HCT116 (cell line): ENCODE data around the gene CSNK2B. TPM values are rescaled to one million over a fixed set of nuclear protein-coding genes. Genes with fewer than 3 reads are reported as not detected.
A peak's percentile ranks its signal among the peaks of the same experiment; 100 is the strongest.

ENCODE experiments used
- ATAC-seq: fragments of 200-7000 bp; cut with Tn5 transposase; 2 replicates; pipeline ENCODE4 v1.9.1; 2020; ENCODE audit warnings: mild to moderate bottlenecking, moderate library complexity
- BruUV-seq: library from RNA; stranded (reverse); fragments of 400-500 nt; replicated peaks from 2 replicates; lab custom pipeline; 2021; lab: Mats Ljungman, UMichigan
- CTCF ChIA-PET: fragments of 300-600 bp; sonication (Branson Sonifier 250); formaldehyde crosslinking; loops from one replicate; lab custom pipeline; 2021; ENCODE audit warnings: antibody characterized with exemption; lab: Charles Lee
- POLR2A ChIA-PET: fragments of 300-600, 350-600 bp; sonication (Branson Sonifier 250); formaldehyde crosslinking; loops from one replicate; lab custom pipeline; 2021; ENCODE audit warnings: antibody characterized with exemption; lab: Charles Lee
- RAD21 ChIA-PET, 2 experiments: fragments of 300-600 bp; sonication (Branson Sonifier 250); formaldehyde crosslinking; loops; one replicate each; lab custom pipeline; 2023; ENCODE audit warnings: low total read pairs in 2 of 2; ENCODE audit not compliant: uncharacterized antibody in 2 of 2, unreplicated experiment in 2 of 2, low non-redundant PET in 1 of 2; lab: Charles Lee
- DNase-seq: peaks from one replicate; pipeline ENCODE4 v3.0.0-alpha.2; 2010; ENCODE audit warnings: low read depth, low spot score
- H2AFZ ChIP-seq: fragments of 200-600 bp; shearing (Covaris generic), sonication (generic); 2 replicates; pipeline ENCODE4 v1.6.1; 2017; ENCODE audit warnings: low read depth, mixed run types, mixed read lengths, antibody characterized with exemption, low read length; ENCODE audit not compliant: poor library complexity, severe bottlenecking
- H3K27ac ChIP-seq: 2 replicates; pipeline ENCODE4 v1.5.1; 2012; ENCODE audit warnings: low read depth, low read length
- H3K27me3 ChIP-seq: fragments of 200-600 bp; sonication (generic); 2 replicates; pipeline ENCODE4 v1.6.1; 2016; ENCODE audit warnings: mixed run types, low read length, mixed read lengths; ENCODE audit not compliant: insufficient read depth
- H3K36me3 ChIP-seq, 2 experiments: fragments of 200-500 bp in 1 of 2; fragments of 200-600 bp in 1 of 2; sonication (Bioruptor generic) in 1 of 2; sonication (generic) in 1 of 2; 2 replicates each; pipeline versions ENCODE4 v1.5.1 to v1.6.1; 2014 to 2016; ENCODE audit warnings: low read length in 2 of 2, inconsistent platforms in 1 of 2, mixed read lengths in 1 of 2, mixed run types in 1 of 2; ENCODE audit not compliant: insufficient read depth in 2 of 2, control insufficient read depth in 1 of 2
- H3K4me1 ChIP-seq, 2 experiments: fragments of 200-600 bp in 1 of 2; sonication (generic) in 1 of 2; 2 replicates each; pipeline versions ENCODE4 v1.5.1 to v1.6.1; 2012 to 2017; ENCODE audit warnings: low read length in 2 of 2, inconsistent platforms in 1 of 2, mild to moderate bottlenecking in 1 of 2, mixed read lengths in 1 of 2, mixed run types in 1 of 2, moderate library complexity in 1 of 2; ENCODE audit not compliant: insufficient read depth in 2 of 2, control insufficient read depth in 1 of 2
- H3K4me2 ChIP-seq: fragments of 200-600 bp; sonication (generic); 2 replicates; pipeline ENCODE4 v1.6.1; 2017; ENCODE audit warnings: mixed run types, low read length, mixed read lengths
- H3K4me3 ChIP-seq, 2 experiments: fragments of 200-600 bp in 1 of 2; sonication (generic) in 1 of 2; replicated peaks in 1 of 2; 2 replicates each; pipeline ENCODE4 v1.5.1; 2011 to 2016; ENCODE audit warnings: low read length in 2 of 2, control low read depth in 1 of 2, low read depth in 1 of 2, mild to moderate bottlenecking in 1 of 2, mixed read lengths in 1 of 2, mixed run types in 1 of 2
- H3K79me2 ChIP-seq: fragments of 200-600 bp; sonication (generic); 2 replicates; pipeline ENCODE4 v1.6.1; 2017; ENCODE audit warnings: mild to moderate bottlenecking, mixed run types, low read length, moderate library complexity, mixed read lengths; ENCODE audit not compliant: insufficient read depth
- H3K9ac ChIP-seq: fragments of 200-600 bp; sonication (generic); 2 replicates; pipeline ENCODE4 v1.6.1; 2016; ENCODE audit warnings: low read length, mixed read lengths
- H3K9me2 ChIP-seq: fragments of 200-600 bp; sonication (generic), shearing (Covaris generic); 2 replicates; pipeline ENCODE4 v1.6.1; 2017; ENCODE audit warnings: mixed run types, mild to moderate bottlenecking, moderate library complexity; ENCODE audit not compliant: insufficient read depth
- H3K9me3 ChIP-seq, 2 experiments: fragments of 200-500 bp in 1 of 2; fragments of 200-600 bp in 1 of 2; sonication (Bioruptor generic) in 1 of 2; sonication (generic) in 1 of 2; 2 replicates each; pipeline ENCODE4 v1.6.1; 2014 to 2017; ENCODE audit warnings: low read length in 2 of 2, mixed read lengths in 2 of 2, inconsistent platforms in 1 of 2, low read depth in 1 of 2, mild to moderate bottlenecking in 1 of 2, mixed run types in 1 of 2, moderate library complexity in 1 of 2; ENCODE audit not compliant: control insufficient read depth in 1 of 2, insufficient read depth in 1 of 2
- H4K20me1 ChIP-seq: fragments of 200-600 bp; sonication (generic), shearing (Covaris generic); 2 replicates; pipeline ENCODE4 v1.6.1; 2017; ENCODE audit warnings: mixed run types, mild to moderate bottlenecking, moderate library complexity; ENCODE audit not compliant: insufficient read depth
- CBX3 ChIP-seq: IDR thresholded peaks from 2 replicates; pipeline ENCODE4 v1.6.1; 2012; ENCODE audit warnings: low read depth
- CEBPB ChIP-seq: IDR thresholded peaks from 2 replicates; pipeline ENCODE4 v1.6.1; 2012; ENCODE audit warnings: low read depth
- EGR1 ChIP-seq: IDR thresholded peaks from 2 replicates; pipeline ENCODE4 v1.6.1; 2012; ENCODE audit warnings: low read depth
- ELF1 ChIP-seq: IDR thresholded peaks from 2 replicates; pipeline ENCODE4 v1.6.1; 2012; ENCODE audit warnings: low read depth, borderline replicate concordance
- EZH2 ChIP-seq: fragments of 200-600 bp; sonication (generic); IDR thresholded peaks from 2 replicates; pipeline ENCODE4 v1.6.1; 2017; ENCODE audit warnings: antibody characterized with exemption, mixed run types
- EZH2phosphoT487 ChIP-seq: fragments of 200-600 bp; IDR thresholded peaks from 2 replicates; pipeline ENCODE4 v1.6.1; 2018; ENCODE audit warnings: antibody characterized with exemption, borderline replicate concordance
- FOSL1 ChIP-seq: IDR thresholded peaks from 2 replicates; pipeline ENCODE4 v1.6.1; 2012; ENCODE audit warnings: low read depth
- POLR2A ChIP-seq: IDR thresholded peaks from 2 replicates; pipeline ENCODE4 v1.7.0; 2011; ENCODE audit warnings: borderline replicate concordance; ENCODE audit not compliant: insufficient read depth, insufficient read length; ENCODE audit errors: extremely low read depth
- POLR2AphosphoS5 ChIP-seq: IDR thresholded peaks from 2 replicates; pipeline ENCODE4 v1.6.1; 2011; ENCODE audit warnings: mild to moderate bottlenecking, low read depth, low read length, moderate library complexity
- RAD21 ChIP-seq: IDR thresholded peaks from 2 replicates; pipeline ENCODE4 v1.6.1; 2012; ENCODE audit warnings: low read depth, mild to moderate bottlenecking
- SIN3A ChIP-seq: IDR thresholded peaks from 2 replicates; pipeline ENCODE4 v1.6.1; 2012; ENCODE audit warnings: low read depth
- SP1 ChIP-seq: IDR thresholded peaks from 2 replicates; pipeline ENCODE4 v1.6.1; 2012; ENCODE audit warnings: low read depth
- TCF7L2 ChIP-seq: IDR thresholded peaks from 2 replicates; pipeline ENCODE4 v1.7.0; 2011; ENCODE audit warnings: borderline replicate concordance, inconsistent platforms; ENCODE audit not compliant: insufficient read depth, insufficient read length; ENCODE audit errors: extremely low read depth
- YY1 ChIP-seq: IDR thresholded peaks from 2 replicates; pipeline ENCODE4 v1.6.1; 2011; ENCODE audit warnings: low read length, low read depth, moderate library complexity, mild to moderate bottlenecking; ENCODE audit not compliant: insufficient replicate concordance; ENCODE audit errors: extremely low read depth
- ZFX ChIP-seq: fragments of 450-650 bp; IDR thresholded peaks from 2 replicates; pipeline ENCODE4 v1.6.1; 2017
- ZNF274 ChIP-seq: fragments of 200-500 bp; sonication (Bioruptor generic); IDR thresholded peaks from 2 replicates; pipeline ENCODE4 v1.6.1; 2014; ENCODE audit warnings: mild to moderate bottlenecking, low read depth, low read length, inconsistent platforms
- intact Hi-C: fragments of 100-400 bp; cut with micrococcal nuclease; formaldehyde crosslinking; loops from 2 replicates; pipeline ENCODE4 v1.10.0; 2022
- total RNA-seq: library from RNA; stranded (reverse); gene quantifications from one replicate; pipeline ENCODE4 v1.2.1, GENCODE V29; 2021; ENCODE audit not compliant: unreplicated experiment
- TF ChIP-seq, protein P1 (sequence below), 3 experiments: fragments of 200-600 bp in 1 of 3; sonication (generic) in 1 of 3; IDR thresholded peaks in 2 of 3; conservative IDR thresholded peaks in 1 of 3; 2 replicates each; pipeline ENCODE4 v1.5.1; 2012 to 2017; ENCODE audit warnings: low read depth in 2 of 3, low read length in 2 of 3, antibody characterized with exemption in 1 of 3, borderline replicate concordance in 1 of 3, control low read depth in 1 of 3, mild to moderate bottlenecking in 1 of 3, mixed read lengths in 1 of 3, mixed run types in 1 of 3, moderate library complexity in 1 of 3; ENCODE audit not compliant: insufficient read depth in 1 of 3
- TF ChIP-seq, protein P2 (sequence below): IDR thresholded peaks from 2 replicates; pipeline ENCODE4 v1.6.1; 2012; ENCODE audit warnings: low read depth

Gene CSNK2B
- total RNA-seq, 1 experiment from 2014 or later: 210 TPM

DNA sequence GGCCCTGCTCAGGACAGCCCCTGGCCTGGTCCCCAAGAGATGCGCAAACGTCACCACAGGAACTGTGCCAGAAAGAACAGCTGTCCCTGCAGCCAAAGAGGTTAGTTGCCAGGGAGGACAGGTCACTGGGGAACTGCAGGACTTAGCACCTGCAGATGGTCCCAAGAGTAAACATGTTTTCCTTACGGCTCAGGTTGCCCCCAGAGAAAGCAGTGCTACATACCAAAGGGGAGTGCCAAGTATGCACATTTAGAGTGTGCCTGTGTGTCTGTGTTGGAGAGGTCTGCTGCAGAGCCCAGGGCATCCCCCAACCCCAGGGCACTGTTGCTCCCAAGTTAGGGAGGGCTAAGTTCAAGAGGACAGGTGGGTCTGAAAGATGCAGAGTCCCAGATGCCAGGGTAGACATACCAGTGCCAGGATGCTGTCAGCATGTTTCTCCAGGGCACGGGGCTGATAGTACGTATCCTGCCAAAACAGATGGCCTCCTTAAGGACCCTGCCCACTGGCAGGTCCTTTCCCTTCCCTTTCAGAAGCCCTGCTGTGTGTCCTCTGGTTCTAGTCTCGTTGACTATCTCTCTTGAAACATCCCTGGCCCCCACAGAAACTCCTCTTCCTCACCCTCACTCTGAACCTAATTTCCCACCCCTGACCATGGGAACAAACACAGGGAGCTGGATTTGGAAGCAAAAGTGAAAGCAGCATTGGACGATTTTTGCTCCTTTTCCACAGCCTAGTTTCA is 36.0 kb downstream of the CSNK2B start:
- TF ChIP-seq YY1: no peak
- no peak for TF ChIP-seq FOSL1
- no peak for TF ChIP-seq POLR2A
- no peak for TF ChIP-seq SIN3A
- TF ChIP-seq CEBPB: no peak
- no peak for TF ChIP-seq POLR2AphosphoS5
- no peak for TF ChIP-seq ZNF274
- TF ChIP-seq, protein P1, sequence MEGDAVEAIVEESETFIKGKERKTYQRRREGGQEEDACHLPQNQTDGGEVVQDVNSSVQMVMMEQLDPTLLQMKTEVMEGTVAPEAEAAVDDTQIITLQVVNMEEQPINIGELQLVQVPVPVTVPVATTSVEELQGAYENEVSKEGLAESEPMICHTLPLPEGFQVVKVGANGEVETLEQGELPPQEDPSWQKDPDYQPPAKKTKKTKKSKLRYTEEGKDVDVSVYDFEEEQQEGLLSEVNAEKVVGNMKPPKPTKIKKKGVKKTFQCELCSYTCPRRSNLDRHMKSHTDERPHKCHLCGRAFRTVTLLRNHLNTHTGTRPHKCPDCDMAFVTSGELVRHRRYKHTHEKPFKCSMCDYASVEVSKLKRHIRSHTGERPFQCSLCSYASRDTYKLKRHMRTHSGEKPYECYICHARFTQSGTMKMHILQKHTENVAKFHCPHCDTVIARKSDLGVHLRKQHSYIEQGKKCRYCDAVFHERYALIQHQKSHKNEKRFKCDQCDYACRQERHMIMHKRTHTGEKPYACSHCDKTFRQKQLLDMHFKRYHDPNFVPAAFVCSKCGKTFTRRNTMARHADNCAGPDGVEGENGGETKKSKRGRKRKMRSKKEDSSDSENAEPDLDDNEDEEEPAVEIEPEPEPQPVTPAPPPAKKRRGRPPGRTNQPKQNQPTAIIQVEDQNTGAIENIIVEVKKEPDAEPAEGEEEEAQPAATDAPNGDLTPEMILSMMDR (IDR thresholded peaks at IDR 0.05 in 2 of 3, conservative IDR thresholded peaks at IDR 0.05 in 1 of 3; ENCODE audit: borderline replicate concordance in 1 of 3, insufficient read depth in 1 of 3, low read depth in 2 of 3, low read length in 2 of 3): no peak
- TF ChIP-seq CBX3: no peak
- no peak for TF ChIP-seq SP1
- no peak for TF ChIP-seq EGR1
- no peak for TF ChIP-seq RAD21
- TF ChIP-seq ELF1: no peak
- TF ChIP-seq EZH2phosphoT487: no peak
- TF ChIP-seq TCF7L2: no peak
- no peak for TF ChIP-seq EZH2
- TF ChIP-seq, protein P2, sequence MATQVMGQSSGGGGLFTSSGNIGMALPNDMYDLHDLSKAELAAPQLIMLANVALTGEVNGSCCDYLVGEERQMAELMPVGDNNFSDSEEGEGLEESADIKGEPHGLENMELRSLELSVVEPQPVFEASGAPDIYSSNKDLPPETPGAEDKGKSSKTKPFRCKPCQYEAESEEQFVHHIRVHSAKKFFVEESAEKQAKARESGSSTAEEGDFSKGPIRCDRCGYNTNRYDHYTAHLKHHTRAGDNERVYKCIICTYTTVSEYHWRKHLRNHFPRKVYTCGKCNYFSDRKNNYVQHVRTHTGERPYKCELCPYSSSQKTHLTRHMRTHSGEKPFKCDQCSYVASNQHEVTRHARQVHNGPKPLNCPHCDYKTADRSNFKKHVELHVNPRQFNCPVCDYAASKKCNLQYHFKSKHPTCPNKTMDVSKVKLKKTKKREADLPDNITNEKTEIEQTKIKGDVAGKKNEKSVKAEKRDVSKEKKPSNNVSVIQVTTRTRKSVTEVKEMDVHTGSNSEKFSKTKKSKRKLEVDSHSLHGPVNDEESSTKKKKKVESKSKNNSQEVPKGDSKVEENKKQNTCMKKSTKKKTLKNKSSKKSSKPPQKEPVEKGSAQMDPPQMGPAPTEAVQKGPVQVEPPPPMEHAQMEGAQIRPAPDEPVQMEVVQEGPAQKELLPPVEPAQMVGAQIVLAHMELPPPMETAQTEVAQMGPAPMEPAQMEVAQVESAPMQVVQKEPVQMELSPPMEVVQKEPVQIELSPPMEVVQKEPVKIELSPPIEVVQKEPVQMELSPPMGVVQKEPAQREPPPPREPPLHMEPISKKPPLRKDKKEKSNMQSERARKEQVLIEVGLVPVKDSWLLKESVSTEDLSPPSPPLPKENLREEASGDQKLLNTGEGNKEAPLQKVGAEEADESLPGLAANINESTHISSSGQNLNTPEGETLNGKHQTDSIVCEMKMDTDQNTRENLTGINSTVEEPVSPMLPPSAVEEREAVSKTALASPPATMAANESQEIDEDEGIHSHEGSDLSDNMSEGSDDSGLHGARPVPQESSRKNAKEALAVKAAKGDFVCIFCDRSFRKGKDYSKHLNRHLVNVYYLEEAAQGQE: no peak
- TF ChIP-seq ZFX: no peak
- Histone ChIP-seq H3K27me3 (no peaks in the 10 kb centered on the region), H3K4me3 (peak overlapping the region; percentile 89 to 98), H2AFZ (no peak overlapping the region), H3K4me1 (peaks cover 7 to 15% of the 10 kb centered on the region in 2 experiments; a peak in 3 of 4 replicates), H3K9me2 (no peaks in the 10 kb centered on the region), H3K36me3 (0 out of 4 replicates have a peak, but pooled peaks cover 0 to under 1% of the 10 kb centered on the region in 2 experiments), H3K27ac (no peak overlapping the region), H3K9me3 (no peaks in the 10 kb centered on the region), H3K4me2 (peak overlapping the region; percentile 77), H3K9ac (peak overlapping the region; percentile 85), H4K20me1 (no peaks in the 10 kb centered on the region), H3K79me2 (peaks cover 13% of the 10 kb centered on the region)
- ATAC-seq (no peak), DNase-seq (no peak)
- ChIA-PET RAD21 (no interaction called here), POLR2A (interaction anchor here (1.6 kb wide), 1 partner anchor 126 kb away, joined by 5 read pairs; the partner anchor contains the start of gene HSPA1B), CTCF (no interaction called here)
- no TSS peak for BruUV-seq
- intact Hi-C loops: loop anchor here (2.0 kb wide), 1 partner anchor 37 kb away; no protein-coding TSS in a partner anchor
